Activated naive CD4-positive, alpha-beta T cell treated with anti-CD3 and anti-CD28 coated beads for 36 hours (primary cell): ENCODE results near the gene MELTF. TPM values are rescaled to one million over a fixed set of nuclear protein-coding genes. Genes with fewer than 3 reads are reported as not detected.
"Not testable (repeated sequence)": the region's sequence is repeated elsewhere in the genome, so short reads cannot be mapped to it uniquely, and the experiment has no call there.

Experiments
- CTCF ChIA-PET: fragments of 350-600 bp; sonication (Branson Sonifier 250); formaldehyde crosslinking; loops from one replicate; lab custom pipeline; 2021; ENCODE audit warnings: antibody characterized with exemption; lab: Charles Lee
- DNase-seq: peaks from one replicate; pipeline ENCODE4 v3.0.0-alpha.2; 2020
- H3K27ac Mint-ChIP-seq: one replicate; pipeline ENCODE4 v1.8.0; 2021; ENCODE audit warnings: mild to moderate bottlenecking, mixed read lengths
- H3K27me3 Mint-ChIP-seq: one replicate; pipeline ENCODE4 v1.8.0; 2021; ENCODE audit warnings: low read depth, mixed read lengths
- H3K36me3 Mint-ChIP-seq: one replicate; pipeline ENCODE4 v1.8.0; 2021; ENCODE audit warnings: low read depth, mixed read lengths
- H3K4me1 Mint-ChIP-seq: one replicate; pipeline ENCODE4 v1.8.0; 2021; ENCODE audit warnings: low read depth, mixed read lengths
- H3K4me3 Mint-ChIP-seq: one replicate; pipeline ENCODE4 v1.8.0; 2021; ENCODE audit warnings: mild to moderate bottlenecking, moderate library complexity, mixed read lengths
- H3K9me3 Mint-ChIP-seq: one replicate; pipeline ENCODE4 v1.8.0; 2021; ENCODE audit warnings: mixed read lengths
- intact Hi-C: fragments of 100-400 bp; cut with micrococcal nuclease; formaldehyde crosslinking; loops from one replicate; pipeline ENCODE4 v1.15.1; 2023
- total RNA-seq, 2 experiments: library from RNA; stranded (reverse); gene quantifications; one replicate each; pipeline ENCODE4 v1.2.3, GENCODE V29; 2021

The MELTF gene
- total RNA-seq, 2 experiments from 2014 or later, result 5.1 to 5.5 TPM

- H3K27ac Mint-ChIP-seq, CTCF ChIA-PET, DNase-seq, intact Hi-C loops, H3K36me3 Mint-ChIP-seq, H3K27me3 Mint-ChIP-seq, H3K4me1 Mint-ChIP-seq, H3K4me3 Mint-ChIP-seq, H3K9me3 Mint-ChIP-seq: not testable (repeated sequence)
Measured at GRCh38 chr3:197034778-197035177, 5.2 kb upstream of the MELTF start.

- H3K4me3 Mint-ChIP-seq, CTCF ChIA-PET, H3K36me3 Mint-ChIP-seq, H3K4me1 Mint-ChIP-seq, H3K27me3 Mint-ChIP-seq, H3K27ac Mint-ChIP-seq, DNase-seq, intact Hi-C loops, H3K9me3 Mint-ChIP-seq: not testable (repeated sequence)
Measured at GRCh38 chr3:197033764-197034163, 4.1 kb upstream of the MELTF start.

GRCh38 chr3:197031315-197032285 lies 2.0 kb upstream of the MELTF start:
- Mint-ChIP-seq H3K9me3 (no peaks in the 10 kb centered on the region), H3K4me3 (no peak overlapping the region)
- intact Hi-C loops, result no loop called here

GRCh38 chr3:197030379-197031314 lies 1.0 kb upstream of the MELTF start:
- Mint-ChIP-seq H3K27ac (no peak overlapping the region), H3K36me3 (no peaks in the 10 kb centered on the region)
- CTCF ChIA-PET, result interaction anchor here (0.5 to 3.2 kb wide), 23 partner anchors 9 to 479 kb away, joined by 3 to 17 read pairs (median 6); no protein-coding TSS in a partner anchor

More at GRCh38 chr3:197031315-197032285, 2.0 kb upstream of the MELTF start:
- H3K27me3 Mint-ChIP-seq, result peaks cover 6% of the 10 kb centered on the region
- DNase-seq, result peak; percentile 56
- no peak overlapping the region for H3K27ac Mint-ChIP-seq
- CTCF ChIA-PET, result interaction anchor here (0.6 to 3.2 kb wide), 3 partner anchors 10 to 248 kb away, joined by 3 to 14 read pairs (median 7); no protein-coding TSS in a partner anchor
- H3K36me3 Mint-ChIP-seq, result no peaks in the 10 kb centered on the region
- H3K4me1 Mint-ChIP-seq, result peaks cover 9% of the 10 kb centered on the region

GRCh38 chr3:197028728-197029510 lies 698 bp downstream of the MELTF start:
- peak; percentile 24 for DNase-seq
- H3K9me3 Mint-ChIP-seq, result no peaks in the 10 kb centered on the region
- CTCF ChIA-PET, result interaction anchor here (0.9 to 3.2 kb wide), 19 partner anchors 9 to 158 kb away, joined by 3 to 17 read pairs (median 6); no protein-coding TSS in a partner anchor
- peaks cover 3% of the 10 kb centered on the region for H3K27me3 Mint-ChIP-seq
- H3K4me1 Mint-ChIP-seq, result peaks cover 9% of the 10 kb centered on the region
- no peak overlapping the region for H3K27ac Mint-ChIP-seq
- intact Hi-C loops, result loop anchor here (1.0 kb wide), 3 partner anchors 26 to 191 kb away; no protein-coding TSS in a partner anchor
- peak overlapping the region; percentile 78 for H3K4me3 Mint-ChIP-seq
- H3K36me3 Mint-ChIP-seq, result no peaks in the 10 kb centered on the region

More at GRCh38 chr3:197030379-197031314, 1.0 kb upstream of the MELTF start:
- DNase-seq, result no peak
- peaks cover 9% of the 10 kb centered on the region for H3K4me1 Mint-ChIP-seq
- H3K4me3 Mint-ChIP-seq, result peak overlapping the region; percentile 12
- H3K9me3 Mint-ChIP-seq, result no peaks in the 10 kb centered on the region
- peaks cover 6% of the 10 kb centered on the region for H3K27me3 Mint-ChIP-seq
- intact Hi-C loops, result no loop called here

GRCh38 chr3:197027896-197028727 lies 1.5 kb downstream of the MELTF start:
- Mint-ChIP-seq H3K27ac (no peak overlapping the region), H3K4me3 (peak overlapping the region; percentile 78), H3K9me3 (no peaks in the 10 kb centered on the region), H3K4me1 (peaks cover 17% of the 10 kb centered on the region), H3K36me3 (no peaks in the 10 kb centered on the region), H3K27me3 (peaks cover 8% of the 10 kb centered on the region)
- no peak for DNase-seq
- intact Hi-C loops, result no loop called here
- CTCF ChIA-PET, result interaction anchor here (0.9 to 3.2 kb wide), 8 partner anchors 14 to 58 kb away, joined by 3 to 17 read pairs (median 10); no protein-coding TSS in a partner anchor

- CTCF ChIA-PET, result interaction anchor here (0.6 to 2.1 kb wide), 2 partner anchors 49 to 1178 kb away, joined by 4 to 7 read pairs; no protein-coding TSS in a partner anchor
- Mint-ChIP-seq H3K27me3 (peaks cover 8% of the 10 kb centered on the region), H3K9me3 (no peaks in the 10 kb centered on the region), H3K4me3 (no peak overlapping the region), H3K27ac (no peak overlapping the region), H3K36me3 (no peaks in the 10 kb centered on the region), H3K4me1 (peaks cover 18% of the 10 kb centered on the region)
- intact Hi-C loops, result no loop called here
- no peak for DNase-seq
Measured at GRCh38 chr3:197027151-197027895, 2.3 kb downstream of the MELTF start.

- no peak for DNase-seq
- peaks cover 8% of the 10 kb centered on the region for H3K27me3 Mint-ChIP-seq
- no peaks in the 10 kb centered on the region for H3K36me3 Mint-ChIP-seq
- intact Hi-C loops, result no loop called here
- peaks cover 17% of the 10 kb centered on the region for H3K4me1 Mint-ChIP-seq
- no peak overlapping the region for H3K27ac Mint-ChIP-seq
- no peaks in the 10 kb centered on the region for H3K9me3 Mint-ChIP-seq
- H3K4me3 Mint-ChIP-seq, result no peak overlapping the region
- CTCF ChIA-PET, result interaction anchor here (2.1 kb wide), 1 partner anchor 48 kb away, joined by 7 read pairs; no protein-coding TSS in a partner anchor
Measured at GRCh38 chr3:197026481-197026866, 3.1 kb downstream of the MELTF start.

- DNase-seq, result no peak
- Mint-ChIP-seq H3K9me3 (no peaks in the 10 kb centered on the region), H3K36me3 (no peaks in the 10 kb centered on the region), H3K27ac (no peak overlapping the region), H3K4me3 (no peak overlapping the region), H3K4me1 (peaks cover 14% of the 10 kb centered on the region), H3K27me3 (peaks cover 8% of the 10 kb centered on the region)
- intact Hi-C loops, result no loop called here
- CTCF ChIA-PET, result interaction anchor here (2.1 kb wide), 1 partner anchor 47 kb away, joined by 7 read pairs; no protein-coding TSS in a partner anchor
Measured at GRCh38 chr3:197025736-197026480, 3.7 kb downstream of the MELTF start.
